Activated CD4-positive, alpha-beta T cell treated with anti-CD3 and anti-CD28 coated beads for 4 hours (primary cell): ENCODE data around the gene RPP40.

Experiments
- DNase-seq, 2 donors: peaks; one replicate each; pipeline ENCODE4 v3.0.0-alpha.2; 2020

Gene RPP40

DNA sequence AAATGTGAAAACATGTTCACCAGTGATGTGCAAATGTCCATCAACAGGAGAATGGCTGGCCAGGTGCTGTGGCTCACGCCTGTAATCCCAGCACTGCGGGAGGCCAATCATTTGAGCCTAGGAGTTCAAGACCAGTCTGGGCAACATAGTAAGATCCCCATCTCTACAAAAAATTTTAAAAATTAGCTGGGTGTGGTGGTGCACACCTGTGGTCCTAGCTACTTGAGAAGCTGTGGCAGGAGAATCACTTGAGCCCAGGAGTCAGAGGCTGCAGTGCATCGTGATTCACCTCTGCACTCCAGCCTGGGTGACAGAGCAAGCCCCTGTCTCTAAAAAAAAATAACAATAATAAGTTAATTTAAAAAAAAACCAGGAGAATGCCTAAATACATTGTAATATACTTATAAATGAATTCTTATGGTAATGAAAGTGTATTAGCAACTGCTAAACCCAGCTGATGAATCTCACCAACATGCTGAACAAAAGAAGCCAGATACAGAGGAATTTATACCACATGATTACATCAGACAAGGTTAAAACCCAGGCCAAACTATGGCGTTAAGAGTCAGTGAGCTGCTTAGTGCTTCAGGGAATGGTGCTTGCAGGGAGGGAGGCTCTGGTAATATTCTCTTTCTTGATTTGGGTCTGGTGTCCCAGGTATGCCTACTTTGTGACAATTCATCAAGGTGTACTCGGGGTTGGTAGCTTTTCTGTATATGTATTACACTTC is 36.4 kb downstream of the RPP40 start:
- DNase-seq: no peak

DNA sequence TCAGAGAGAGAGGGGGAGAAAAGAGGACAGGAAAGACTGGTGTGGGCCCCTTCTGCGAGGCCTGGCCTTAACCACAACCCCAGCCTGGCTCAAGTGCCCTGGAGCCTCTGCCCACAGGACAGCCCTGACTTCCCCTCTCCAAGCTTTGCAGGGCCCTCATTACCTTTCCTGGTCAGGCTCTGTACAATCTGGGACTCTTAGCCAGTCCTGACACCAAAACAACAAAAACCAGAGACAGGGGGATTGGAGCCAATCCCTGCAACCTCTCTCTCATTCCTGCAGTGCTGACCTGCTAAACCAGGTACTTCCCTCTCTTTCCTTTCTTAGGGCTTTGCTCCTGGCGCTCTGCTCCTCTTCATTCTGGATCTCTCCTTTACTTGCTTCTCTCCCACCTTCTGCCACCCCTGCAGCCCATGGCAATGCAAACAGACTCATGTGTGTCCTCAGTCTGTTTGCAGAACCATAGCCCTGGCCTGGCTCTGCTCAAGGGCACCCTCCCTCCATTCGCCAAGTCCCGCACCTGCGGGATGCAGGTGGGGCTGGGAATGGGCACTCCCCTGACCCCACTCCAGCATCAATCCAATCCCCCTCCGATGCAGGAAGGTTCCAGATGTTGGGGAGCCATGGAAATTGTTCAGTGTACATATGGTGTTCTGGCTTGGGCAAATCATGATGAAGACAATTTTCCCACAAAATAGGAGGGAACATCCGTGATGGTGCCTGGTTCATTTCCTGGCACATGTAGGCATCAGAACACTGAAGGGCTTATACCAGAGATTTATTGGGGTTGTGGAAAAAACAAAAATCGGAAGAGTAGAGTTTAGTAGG is 38.1 kb downstream of the RPP40 start:
- DNase-seq: no peak

DNA sequence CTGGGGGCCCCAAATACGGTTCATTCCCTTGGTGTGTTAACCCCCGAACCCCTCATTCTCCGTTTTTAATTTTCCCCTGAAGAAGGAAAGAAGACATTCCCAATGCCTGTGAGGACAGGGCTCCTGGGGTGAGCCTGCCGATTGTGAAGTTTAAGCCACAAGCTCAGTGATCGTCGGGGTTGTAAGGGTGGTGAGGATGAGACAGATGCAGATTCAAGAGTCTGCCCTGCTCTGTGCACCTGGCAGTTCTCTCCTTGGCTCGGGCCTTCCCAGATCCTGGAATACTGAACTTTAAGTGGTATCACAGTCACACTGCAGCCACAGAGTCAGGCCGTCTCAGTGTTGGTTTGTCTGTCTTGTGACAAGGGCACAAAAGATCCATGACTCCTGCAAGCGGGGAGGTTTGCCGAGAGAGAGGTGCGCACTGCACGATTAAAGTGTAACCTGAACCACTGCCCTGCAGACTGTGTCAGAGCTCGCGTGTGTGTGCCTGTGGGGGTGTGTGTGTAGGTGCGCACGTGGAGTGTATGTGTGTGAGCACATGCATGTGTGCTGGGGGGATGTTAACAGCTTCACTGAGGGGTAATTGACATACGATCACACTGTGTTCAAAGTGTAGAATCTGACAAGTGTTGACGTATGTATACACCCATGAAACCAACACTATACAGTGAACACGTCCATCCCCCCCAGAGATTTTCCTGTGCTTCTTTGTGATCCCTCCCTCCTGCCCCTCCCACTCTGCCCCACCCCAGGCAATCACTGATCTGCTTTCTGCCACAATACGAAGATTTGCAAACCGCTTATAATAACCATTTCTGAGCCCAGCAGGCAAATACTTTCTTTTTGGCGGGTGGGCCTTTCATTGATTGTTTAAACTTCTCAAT is 38.9 kb downstream of the RPP40 start:
- no peak for DNase-seq

DNA sequence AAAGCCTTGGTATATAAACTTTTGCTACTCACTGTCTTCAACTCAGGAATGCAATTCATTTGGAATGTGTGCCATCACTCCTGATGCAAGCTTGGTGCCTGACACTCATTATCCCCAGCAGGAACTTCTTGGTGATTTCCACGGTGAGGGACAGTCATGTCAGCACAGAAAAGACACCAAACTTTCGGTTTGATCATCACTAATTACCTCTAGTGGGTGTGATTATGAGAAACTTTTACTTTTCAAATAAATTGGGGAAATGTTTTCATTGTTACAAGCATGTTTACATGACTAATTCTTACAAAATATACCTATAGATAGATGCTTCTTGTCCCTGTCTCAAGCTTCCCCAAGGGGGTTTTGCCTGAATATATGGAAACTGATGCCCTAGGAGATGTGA is 40.9 kb downstream of the RPP40 start:
- DNase-seq: no peak

DNA sequence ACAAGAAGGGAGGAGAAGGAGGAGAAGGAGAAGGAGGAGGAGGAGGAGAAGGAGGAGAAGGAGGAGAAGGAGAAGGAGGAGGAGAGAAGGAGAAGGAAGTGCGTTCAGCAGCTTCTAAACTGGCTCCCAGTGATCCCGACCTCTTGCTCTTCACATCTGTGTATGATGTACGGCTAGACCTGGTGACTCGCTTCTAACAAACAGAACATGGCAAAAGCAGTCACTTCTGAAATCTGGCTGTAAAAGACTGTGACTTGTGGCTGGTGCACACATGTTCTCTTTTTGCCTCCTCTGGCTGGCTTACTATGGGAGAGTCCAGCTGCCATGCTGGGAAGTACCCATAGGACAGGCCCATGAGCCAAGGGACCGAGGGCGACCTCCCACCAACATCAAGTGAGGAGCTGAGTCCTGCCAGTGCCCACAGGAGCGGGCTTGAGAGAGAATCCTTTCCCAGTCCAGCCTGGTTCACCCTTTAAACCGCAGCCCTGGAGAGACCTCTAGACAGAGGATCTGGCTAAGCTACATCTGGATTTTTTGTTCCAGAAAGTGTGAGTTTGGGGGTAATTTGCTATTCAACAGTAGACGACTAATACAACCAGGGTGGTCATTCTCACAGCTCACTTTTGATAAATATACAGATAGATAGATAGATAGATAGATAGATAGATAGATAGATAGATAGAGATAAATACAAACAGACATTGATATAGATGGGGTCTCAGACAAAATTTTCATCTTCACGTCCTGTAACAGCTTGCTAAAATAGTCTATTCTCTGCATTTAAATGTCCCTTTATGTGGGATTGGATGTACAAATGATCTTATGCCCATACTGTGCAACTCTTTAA is 42.3 kb downstream of the RPP40 start:
- DNase-seq: no peak

DNA sequence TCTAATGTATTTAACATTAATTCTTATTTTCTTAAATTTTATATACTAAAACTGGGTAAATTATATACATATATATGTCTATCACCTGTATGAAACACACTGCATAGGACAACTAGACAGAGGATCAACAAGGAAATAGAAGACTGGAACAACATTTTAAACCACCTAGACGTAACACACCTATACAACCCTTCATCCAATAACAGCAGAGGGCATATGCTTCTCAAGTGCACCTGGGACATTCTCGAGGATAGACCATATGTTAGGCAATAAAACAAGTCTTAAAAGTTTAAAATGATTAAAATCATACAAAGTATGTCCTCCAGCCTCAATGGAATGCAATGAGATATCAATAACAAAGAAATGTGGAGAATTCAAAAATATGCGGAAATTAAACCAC is 45.2 kb downstream of the RPP40 start:
- no peak for DNase-seq

DNA sequence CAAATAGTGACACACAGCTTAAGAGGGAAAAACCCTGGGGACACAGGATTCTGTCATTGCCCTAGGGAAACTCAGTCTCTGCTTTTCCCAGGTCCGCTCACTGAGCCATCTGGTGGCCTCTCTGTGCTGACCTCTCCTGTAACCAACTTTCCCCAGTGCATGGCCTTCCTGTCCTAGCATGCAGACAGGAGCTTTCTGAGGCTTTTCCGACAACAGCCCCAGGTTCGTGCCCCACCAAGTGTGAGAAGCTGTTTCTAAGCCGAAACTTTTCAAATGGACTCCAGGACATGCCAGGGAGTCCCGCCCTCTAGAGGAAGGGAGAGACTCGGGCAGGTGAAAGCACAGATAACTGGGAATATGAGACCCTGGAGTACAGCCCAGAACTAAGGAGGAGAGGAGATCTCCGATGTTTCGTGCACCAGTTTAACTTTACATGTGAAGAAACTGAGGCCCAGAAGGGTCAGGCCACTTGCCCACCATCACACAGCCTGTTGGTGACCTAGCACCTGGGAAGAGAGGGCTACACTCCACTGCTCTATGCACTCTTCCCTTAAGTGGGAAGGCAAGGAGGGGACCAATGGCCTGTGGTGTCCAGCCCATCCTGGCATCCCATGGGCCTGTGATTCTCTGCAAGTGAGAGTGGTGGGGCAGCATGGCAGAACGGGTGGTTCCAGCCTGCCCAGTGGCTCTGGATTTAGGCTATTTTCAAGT is 46.2 kb downstream of the RPP40 start:
- DNase-seq: no peak

DNA sequence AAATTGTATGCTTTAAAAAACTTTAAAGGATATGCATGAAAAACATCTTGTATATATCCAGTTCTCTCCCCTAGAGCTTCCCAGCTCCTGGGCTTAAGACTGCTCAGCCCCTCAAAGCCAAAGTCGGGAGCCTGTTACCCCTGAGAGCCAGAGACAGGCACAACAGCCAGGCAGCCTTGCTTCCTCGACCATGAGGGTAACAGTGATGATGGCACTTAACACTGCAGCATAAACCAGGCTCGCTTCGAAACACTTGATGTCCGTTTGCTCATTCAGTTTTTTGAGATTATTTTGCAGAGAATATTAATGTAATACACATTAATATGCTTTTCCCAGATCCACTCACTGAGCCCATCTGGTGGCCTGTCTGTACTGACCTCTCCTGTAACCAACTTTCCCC is 47.2 kb downstream of the RPP40 start:
- DNase-seq: no peak

DNA sequence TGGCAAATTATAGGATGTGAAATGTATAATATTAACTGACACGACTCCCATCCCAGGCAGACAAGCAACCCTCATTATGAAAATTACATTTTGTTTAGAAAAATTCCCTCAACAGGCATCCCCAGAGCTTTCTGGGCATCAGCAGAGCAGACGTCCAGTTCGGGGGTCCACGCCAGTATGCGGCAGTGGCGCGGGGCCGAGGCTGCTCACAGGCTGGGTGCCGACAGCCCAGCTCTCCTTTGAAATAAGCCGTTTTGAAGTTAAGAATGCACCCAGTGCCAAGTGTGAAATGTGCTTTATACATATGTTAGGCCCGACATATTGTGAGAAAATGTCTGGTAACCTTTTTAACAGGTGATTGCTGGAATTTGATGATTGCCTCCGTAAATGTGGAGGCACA is 50.4 kb downstream of the RPP40 start:
- DNase-seq: no peak

DNA sequence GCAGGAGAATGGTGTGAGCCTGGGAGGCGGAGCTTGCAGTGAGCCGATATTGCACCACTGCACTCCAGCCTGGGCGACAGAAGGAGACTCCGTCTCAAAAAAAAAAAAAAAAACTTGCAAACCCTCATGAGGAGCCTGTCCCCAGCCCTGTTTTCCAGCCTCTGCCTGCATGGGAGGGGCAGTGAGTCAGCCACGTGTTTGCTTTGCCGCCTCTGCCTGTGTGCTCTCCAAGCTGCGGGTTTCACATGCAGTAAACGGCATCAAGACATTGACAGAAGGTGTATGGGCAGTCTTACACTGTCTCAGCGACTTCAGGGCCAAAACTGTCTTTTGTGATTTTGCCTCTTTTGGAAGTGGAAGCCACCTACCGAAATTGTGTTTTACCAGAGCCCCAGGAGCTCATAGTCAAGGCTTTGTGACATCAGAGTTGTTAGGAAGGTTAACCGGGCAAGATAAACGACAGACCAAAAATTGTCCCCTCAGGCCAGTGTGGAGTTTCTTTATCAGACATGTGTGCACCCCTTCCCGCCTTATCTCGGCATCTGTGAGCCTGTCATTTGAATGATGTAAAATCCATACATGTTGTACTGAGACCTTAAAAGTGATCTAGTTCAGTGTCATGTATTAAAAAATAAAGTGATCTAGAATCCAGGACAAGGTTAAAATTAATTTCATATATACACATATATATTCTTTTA is 52.9 kb downstream of the RPP40 start:
- no peak for DNase-seq

DNA sequence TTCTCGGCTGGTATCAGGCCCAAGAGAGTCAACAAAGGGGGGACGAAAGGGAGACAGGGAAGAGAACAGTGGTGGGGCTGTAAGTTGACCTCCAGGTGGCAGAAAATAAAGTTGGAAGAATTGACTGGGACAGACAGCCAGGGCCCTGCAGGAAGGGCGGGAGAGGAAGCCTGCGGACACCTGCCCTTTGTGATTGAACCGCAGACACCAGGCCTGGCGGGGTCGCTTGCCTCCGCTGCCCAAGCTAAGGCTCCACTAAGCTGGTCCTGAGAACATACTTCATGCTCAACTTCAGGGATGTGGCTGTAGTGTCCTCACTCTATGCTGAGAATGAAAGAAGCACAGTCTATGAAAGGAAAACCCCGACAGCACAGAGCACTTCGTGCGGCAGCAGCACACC is 53.8 kb downstream of the RPP40 start:
- DNase-seq: no peak

DNA sequence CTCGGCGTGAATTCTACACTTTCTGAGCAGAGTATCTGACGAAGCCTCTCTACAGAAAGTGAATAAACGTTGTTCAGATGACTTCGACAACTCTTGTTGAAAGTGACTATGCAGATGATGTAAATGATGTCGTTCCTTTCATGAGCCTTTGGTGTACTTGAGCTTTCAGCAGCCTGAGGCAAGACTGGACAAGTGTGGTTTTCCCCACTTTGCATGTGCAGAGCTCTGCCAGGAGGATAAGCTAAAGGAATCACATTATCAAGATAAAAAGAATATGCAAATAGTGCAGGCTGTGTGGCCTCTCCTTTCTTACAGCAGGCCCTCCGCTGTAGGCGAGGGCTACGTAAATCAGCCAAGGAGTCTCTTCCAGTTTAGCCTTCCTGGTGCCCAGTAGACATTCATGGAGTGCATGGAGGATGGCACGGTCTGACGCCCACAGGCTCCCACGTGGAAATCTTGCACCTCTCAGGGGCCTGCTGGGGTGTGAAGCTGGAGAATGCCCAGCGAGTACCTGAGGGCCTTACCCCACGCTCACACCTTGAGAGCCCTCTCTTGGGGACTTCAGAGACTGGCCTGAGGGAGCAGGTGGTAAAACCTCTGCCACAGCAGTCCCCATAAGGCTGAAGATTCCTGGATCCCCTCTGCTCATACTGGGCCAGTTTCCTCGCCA is 54.9 kb downstream of the RPP40 start:
- no peak for DNase-seq

DNA sequence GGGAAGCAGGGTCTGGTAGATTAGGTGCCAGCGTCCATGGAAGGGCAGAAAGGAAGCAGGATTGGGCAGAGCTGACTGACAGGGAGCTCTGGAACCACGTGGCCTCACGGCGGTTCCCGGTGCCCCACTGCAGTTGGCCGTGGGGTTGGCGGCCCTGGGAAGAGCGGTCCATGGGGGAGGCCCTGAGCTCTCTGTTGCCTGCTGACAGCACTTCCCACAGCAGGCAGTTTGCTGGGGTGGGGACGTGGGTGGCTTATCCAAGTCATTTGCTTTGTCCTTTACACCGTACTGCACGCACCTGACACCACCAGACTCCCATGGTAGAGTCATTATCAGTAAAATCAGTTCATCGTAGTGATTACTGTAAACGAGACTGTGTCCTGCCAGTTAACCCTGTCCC is 56.1 kb downstream of the RPP40 start:
- no peak for DNase-seq

DNA sequence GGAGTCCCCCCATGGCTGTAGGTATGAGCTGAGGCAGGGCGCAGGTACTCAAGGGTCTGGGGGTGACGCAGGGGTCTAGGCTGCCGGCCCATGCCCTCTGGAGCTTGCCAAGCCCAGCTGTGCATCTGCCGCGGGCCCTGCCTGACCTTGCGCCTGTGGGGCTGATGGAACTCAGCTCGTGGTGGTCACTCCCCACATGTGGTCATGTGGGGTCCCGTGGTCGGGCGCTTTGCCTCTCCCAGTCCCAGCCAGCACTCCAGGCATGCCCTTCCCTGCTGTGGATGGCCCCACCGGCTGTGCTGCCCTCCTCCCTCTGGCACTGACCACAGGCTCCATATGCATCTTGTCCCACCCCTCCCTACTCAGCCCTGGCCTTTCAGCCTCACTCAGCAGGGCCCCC is 57.3 kb downstream of the RPP40 start:
- no peak for DNase-seq
